ENCODE measurements around the gene CD28. TPM values are rescaled to one million over a fixed set of nuclear protein-coding genes. Genes with fewer than 3 reads are reported as not detected.
"Not testable (repeated sequence)": the region's sequence is repeated elsewhere in the genome, so short reads cannot be mapped to it uniquely, and the experiment has no call there.

Gene CD28
- total RNA-seq, 1 donor from 2014 or later: 2.5 TPM

DNA sequence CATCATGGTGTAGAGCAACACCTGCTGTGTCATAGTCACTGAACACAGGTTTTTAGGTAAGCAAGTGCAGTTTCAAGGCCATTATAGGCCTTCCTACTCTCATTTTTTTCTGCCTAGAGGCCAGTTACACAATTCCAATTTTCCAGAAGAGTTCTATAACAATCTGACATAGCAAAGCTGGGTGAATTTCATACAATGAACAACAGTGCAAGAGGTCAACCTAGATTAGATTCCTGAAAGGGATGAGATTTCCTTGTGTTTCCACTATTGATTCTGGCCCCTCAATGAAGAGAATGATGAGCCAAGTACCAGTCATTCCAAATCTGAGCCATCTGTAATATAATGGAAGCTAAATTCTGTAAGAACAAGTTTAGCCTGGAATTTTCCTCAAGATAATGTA, 15.3 kb upstream of the CD28 start:
- ATAC-seq: no peak
- H3K27me3 ChIP-seq: no peaks in the 10 kb centered on the region
- no peak overlapping the region for H3K4me3 ChIP-seq
- H3K36me3 ChIP-seq: no peaks in the 10 kb centered on the region
- H3K27ac ChIP-seq: peak overlapping the region; percentile 56
- no peak for DNase-seq
- peaks cover 49% of the 10 kb centered on the region for H3K4me1 ChIP-seq
- H3K9me3 ChIP-seq: no peaks in the 10 kb centered on the region
- intact Hi-C loops (cut with DNase I): no loop called here
- TF ChIP-seq, protein P1, sequence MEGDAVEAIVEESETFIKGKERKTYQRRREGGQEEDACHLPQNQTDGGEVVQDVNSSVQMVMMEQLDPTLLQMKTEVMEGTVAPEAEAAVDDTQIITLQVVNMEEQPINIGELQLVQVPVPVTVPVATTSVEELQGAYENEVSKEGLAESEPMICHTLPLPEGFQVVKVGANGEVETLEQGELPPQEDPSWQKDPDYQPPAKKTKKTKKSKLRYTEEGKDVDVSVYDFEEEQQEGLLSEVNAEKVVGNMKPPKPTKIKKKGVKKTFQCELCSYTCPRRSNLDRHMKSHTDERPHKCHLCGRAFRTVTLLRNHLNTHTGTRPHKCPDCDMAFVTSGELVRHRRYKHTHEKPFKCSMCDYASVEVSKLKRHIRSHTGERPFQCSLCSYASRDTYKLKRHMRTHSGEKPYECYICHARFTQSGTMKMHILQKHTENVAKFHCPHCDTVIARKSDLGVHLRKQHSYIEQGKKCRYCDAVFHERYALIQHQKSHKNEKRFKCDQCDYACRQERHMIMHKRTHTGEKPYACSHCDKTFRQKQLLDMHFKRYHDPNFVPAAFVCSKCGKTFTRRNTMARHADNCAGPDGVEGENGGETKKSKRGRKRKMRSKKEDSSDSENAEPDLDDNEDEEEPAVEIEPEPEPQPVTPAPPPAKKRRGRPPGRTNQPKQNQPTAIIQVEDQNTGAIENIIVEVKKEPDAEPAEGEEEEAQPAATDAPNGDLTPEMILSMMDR (IDR thresholded peaks at IDR 0.05): no peak

DNA sequence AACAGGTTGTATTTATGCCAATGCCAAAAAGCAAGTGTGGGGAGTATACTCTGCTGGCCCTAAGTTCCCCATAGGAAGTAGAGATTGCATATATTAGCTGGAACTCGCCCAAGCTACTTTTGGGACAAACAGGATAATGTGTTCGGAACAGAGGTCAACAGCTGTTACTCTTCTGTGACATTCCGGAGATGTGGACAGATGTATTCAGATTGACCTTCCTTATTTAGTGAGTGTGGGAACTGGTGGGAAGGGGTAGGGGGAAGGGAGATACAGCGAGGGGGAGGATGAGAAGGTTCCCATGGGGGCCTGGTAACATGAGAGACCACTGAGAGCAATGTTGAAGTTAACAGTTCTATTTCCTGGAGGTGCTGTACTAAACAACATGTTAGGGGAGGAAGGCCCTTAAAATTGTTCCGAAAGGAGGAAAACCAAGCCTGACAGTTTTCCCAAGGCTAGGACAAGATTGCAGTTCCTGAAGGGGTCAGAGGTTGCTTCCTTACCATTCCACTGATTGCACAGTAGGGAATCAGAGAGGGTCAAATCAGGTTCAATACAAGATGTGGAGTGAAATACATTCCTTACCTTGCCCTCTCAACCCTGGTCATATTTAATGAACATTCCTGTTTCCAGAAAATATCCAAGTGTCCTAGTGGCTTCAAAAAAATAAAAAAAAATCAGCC, 14.3 kb upstream of the CD28 start:
- H3K4me1 ChIP-seq: peaks cover 44% of the 10 kb centered on the region

DNA sequence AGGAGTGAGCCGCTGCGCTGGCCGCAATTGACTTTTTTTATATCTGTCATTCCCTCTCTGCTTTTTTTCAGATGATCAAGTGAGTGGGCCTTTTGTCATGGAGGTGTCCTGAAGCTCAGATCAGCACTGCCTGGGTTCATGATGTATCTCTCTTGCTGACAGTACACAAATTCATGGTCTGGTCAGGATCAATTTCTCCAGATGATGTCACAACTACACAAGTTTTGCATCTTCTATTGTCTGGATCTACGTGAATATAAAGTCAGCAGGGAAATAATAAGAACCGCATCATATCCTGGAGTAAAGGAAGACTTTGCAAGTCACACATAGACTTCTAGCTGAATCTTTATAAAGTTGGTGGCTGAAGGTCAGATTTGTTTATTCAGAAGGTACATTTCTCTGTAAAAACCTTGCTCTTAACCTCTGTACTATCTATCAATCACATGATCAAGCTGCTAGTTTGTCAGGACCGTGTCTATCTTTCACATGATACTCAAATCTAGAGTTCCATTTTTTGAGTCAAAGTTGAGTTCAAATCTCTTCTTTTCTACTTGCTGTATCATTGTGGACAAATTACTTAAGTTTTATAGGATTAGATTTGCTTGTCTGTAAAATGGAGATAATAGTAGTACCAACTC, 13.1 kb upstream of the CD28 start:
- TF ChIP-seq, protein P1 (IDR thresholded peaks at IDR 0.05): no peak
- no peak overlapping the region for H3K27ac ChIP-seq
- H3K4me3 ChIP-seq: no peak overlapping the region
- DNase-seq (no peak), ATAC-seq (no peak)
- H3K36me3 ChIP-seq: no peaks in the 10 kb centered on the region
- H3K27me3 ChIP-seq: no peaks in the 10 kb centered on the region
- H3K9me3 ChIP-seq: no peaks in the 10 kb centered on the region
- H3K4me1 ChIP-seq: peaks cover 35% of the 10 kb centered on the region
- intact Hi-C loops (cut with DNase I): no loop called here

More for the DNA sequence above, 14.3 kb upstream of the CD28 start:
- ATAC-seq (peak; percentile 56), DNase-seq (no peak)
- H3K27ac ChIP-seq: peak overlapping the region; percentile 56
- no peaks in the 10 kb centered on the region for H3K9me3 ChIP-seq
- no peak overlapping the region for H3K4me3 ChIP-seq
- H3K36me3 ChIP-seq: no peaks in the 10 kb centered on the region
- H3K27me3 ChIP-seq: no peaks in the 10 kb centered on the region
- TF ChIP-seq, protein P1 (IDR thresholded peaks at IDR 0.05): no peak
- intact Hi-C loops (cut with DNase I): no loop called here

DNA sequence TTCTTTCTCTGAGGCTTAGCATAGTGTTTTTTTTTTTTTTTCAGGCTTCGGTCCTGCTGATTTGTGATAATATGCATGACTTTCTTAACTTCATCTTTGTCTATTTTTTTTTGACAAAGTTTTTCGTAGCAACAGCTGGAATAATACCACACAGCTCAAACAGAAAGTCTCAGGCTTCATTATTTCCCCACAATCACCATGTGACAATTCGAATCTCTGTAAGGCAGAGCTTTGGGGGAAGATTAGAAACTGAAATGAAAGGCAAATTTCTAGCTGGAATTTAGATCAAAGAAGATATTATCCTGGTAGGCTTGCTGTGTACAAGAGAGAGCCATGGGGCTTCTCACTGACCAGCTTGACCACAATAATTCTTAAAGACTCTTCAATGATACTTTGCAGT, 12.2 kb upstream of the CD28 start:
- H3K4me1 ChIP-seq: peaks cover 32% of the 10 kb centered on the region
- DNase-seq: no peak
- H3K36me3 ChIP-seq: no peaks in the 10 kb centered on the region
- TF ChIP-seq, protein P1 (IDR thresholded peaks at IDR 0.05): no peak
- H3K27me3 ChIP-seq: no peaks in the 10 kb centered on the region
- H3K9me3 ChIP-seq: no peaks in the 10 kb centered on the region
- peak overlapping the region; percentile 43 for H3K27ac ChIP-seq
- ATAC-seq: no peak
- no peak overlapping the region for H3K4me3 ChIP-seq
- intact Hi-C loops (cut with DNase I): no loop called here

DNA sequence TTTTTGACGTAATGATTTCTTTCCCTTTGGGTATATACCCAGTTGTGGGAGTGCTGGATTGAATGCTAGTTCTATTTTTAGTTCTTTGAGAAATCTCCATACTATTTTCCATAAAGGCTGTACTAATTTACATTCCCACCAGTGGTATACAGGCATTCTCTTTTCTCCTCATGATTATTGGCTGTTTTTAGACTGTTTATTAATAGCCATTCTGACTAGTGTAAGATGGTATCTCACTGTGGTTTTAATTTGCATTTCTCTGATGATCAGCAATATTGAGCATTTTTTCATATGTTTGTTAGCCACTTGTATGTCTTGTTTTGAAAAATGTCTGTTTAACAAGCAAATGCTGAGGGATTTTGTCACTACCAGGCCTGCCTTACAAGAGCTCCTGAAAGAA, 9.2 kb upstream of the CD28 start:
- H3K9me3 ChIP-seq: no peaks in the 10 kb centered on the region
- no peaks in the 10 kb centered on the region for H3K27me3 ChIP-seq
- intact Hi-C loops (cut with DNase I): no loop called here
- no peak overlapping the region for H3K4me3 ChIP-seq
- H3K36me3 ChIP-seq: no peaks in the 10 kb centered on the region
- peaks cover 5% of the 10 kb centered on the region for H3K4me1 ChIP-seq
- no peak overlapping the region for H3K27ac ChIP-seq
- TF ChIP-seq, protein P1 (IDR thresholded peaks at IDR 0.05): no peak
- DNase-seq (no peak), ATAC-seq (no peak)

DNA sequence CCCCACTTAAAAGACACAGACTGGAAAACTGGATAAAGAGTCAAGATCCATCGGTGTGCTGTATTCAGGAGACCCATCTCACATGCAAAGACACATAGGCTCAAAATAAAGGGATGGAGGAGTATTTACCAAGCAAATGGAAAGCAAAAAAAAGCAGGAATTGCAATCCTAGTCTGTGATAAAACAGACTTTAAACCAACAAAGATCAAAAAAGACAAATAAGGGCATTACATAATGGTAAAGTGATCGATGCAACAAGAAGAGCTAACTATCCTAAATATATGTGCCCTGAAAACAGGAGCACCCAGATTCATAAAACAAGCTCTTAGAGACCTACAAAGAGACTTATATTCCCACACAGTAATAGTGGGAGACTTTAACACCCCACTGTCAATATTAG, 8.7 kb upstream of the CD28 start:
- H3K4me3 ChIP-seq; H3K9me3 ChIP-seq; ATAC-seq; DNase-seq; H3K36me3 ChIP-seq; H3K4me1 ChIP-seq; intact Hi-C loops (cut with DNase I); H3K27me3 ChIP-seq; H3K27ac ChIP-seq: not testable (repeated sequence)

DNA sequence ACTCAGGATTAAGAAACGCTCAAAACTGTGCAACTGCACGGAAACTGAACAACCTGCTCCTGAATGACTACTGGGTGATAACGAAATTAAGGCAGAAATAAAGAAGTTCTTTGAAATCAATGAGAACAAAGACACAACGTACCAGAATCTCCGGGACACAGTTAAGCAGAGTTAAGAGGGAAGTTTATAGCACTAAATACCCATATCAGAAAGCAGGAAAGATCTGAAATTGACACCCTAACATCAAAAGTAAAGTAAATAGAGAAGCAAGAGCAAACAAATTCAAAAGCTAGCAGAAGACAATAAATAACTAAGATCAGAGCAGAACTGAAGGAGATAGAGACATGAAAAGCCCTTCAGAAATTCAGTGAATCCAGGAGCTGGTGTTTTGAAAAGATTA, 8.0 kb upstream of the CD28 start:
- H3K27ac ChIP-seq; DNase-seq; H3K9me3 ChIP-seq; ATAC-seq; H3K36me3 ChIP-seq; H3K4me3 ChIP-seq; H3K4me1 ChIP-seq; intact Hi-C loops (cut with DNase I); H3K27me3 ChIP-seq: not testable (repeated sequence)

Data from upper lobe of right lung (tissue), 1 donor.